Measurements from ENCODE around the gene TSSK2.
"Not testable (repeated sequence)": the region's sequence is repeated elsewhere in the genome, so short reads cannot be mapped to it uniquely, and the experiment has no call there.

The TSSK2 gene

GRCh38 chr22:19152942-19153883 lies 22.1 kb downstream of the TSSK2 start:
- Histone ChIP-seq H3K36me3 (ENCODE audit: control insufficient read depth in 4 of 4, insufficient read depth in 4 of 4, low read length in 3 of 4) (no peaks in the 10 kb centered on the region), H3K27me3 (replicated peaks in 2 of 5; ENCODE audit: control insufficient read depth in 4 of 5, insufficient read depth in 5 of 5, low read length in 4 of 5) (peaks cover 0 to 60% (median 31%) of the 10 kb centered on the region in 5 experiments), H3K4me1 (ENCODE audit: control extremely low read depth in 1 of 4, control insufficient read depth in 4 of 4, insufficient read depth in 4 of 4, low read length in 3 of 4) (peaks cover 0 to 14% (median 6%) of the 10 kb centered on the region in 4 experiments), H3K9me3 (ENCODE audit: control extremely low read depth in 1 of 5, control insufficient read depth in 4 of 5, insufficient read depth in 2 of 5, low read depth in 1 of 5, low read length in 4 of 5) (peaks cover 0 to 15% (median 2%) of the 10 kb centered on the region in 5 experiments), H3K27ac (ENCODE audit: insufficient read depth in 1 of 2, low read depth in 1 of 2, low read length in 2 of 2, poor library complexity in 1 of 2, severe bottlenecking in 2 of 2) (no peak overlapping the region), H3K4me3 (ENCODE audit: control insufficient read depth in 1 of 7, extremely low read depth in 1 of 7, insufficient read depth in 4 of 7, low read depth in 2 of 7, low read length in 6 of 7) (no peak overlapping the region)
- CTCF ChIA-PET = interaction anchor here (1.1 kb wide), 1 partner anchor 14 kb away, joined by 3 read pairs; no protein-coding TSS in a partner anchor
- POLR2A ChIA-PET = interaction anchor here (0.6 kb wide), 1 partner anchor 90 kb away, joined by 4 read pairs; no protein-coding TSS in a partner anchor
- 53% methylated on average over 5 of the region's 11 CpGs for WGBS (ENCODE audit: insufficient coverage)
- DNase-seq = peak in 1 of 3 donors; percentile 34

DNA sequence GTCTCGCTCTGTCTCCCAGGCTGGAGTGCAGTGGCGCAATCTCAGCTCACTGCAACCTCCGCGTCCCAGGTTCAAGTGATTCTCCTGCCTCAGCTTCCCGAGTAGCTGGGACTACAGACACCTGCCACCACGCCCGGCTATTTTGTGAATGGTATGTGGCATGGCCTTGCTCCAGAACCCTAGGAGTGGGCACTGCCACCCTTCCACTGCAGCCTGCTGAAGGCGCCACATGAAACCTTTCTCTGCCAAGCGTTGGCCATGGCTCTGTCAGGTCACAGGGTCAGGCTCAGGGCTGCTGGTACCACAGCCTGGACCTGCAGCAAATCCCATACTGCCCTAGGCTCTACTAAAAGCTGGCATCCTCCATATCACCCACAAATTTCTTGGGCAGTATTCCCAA lies 25.0 kb downstream of the TSSK2 start:
- H3K4me1 ChIP-seq (ENCODE audit: control extremely low read depth in 1 of 4, control insufficient read depth in 4 of 4, insufficient read depth in 4 of 4, low read length in 3 of 4); H3K27ac ChIP-seq (ENCODE audit: insufficient read depth in 1 of 2, low read depth in 1 of 2, low read length in 2 of 2, poor library complexity in 1 of 2, severe bottlenecking in 2 of 2); POLR2A ChIA-PET; H3K4me3 ChIP-seq (ENCODE audit: control insufficient read depth in 1 of 7, extremely low read depth in 1 of 7, insufficient read depth in 4 of 7, low read depth in 2 of 7, low read length in 6 of 7); DNase-seq; H3K36me3 ChIP-seq (ENCODE audit: control insufficient read depth in 4 of 4, insufficient read depth in 4 of 4, low read length in 3 of 4): not testable (repeated sequence)
- peaks cover 0 to 15% (median 2%) of the 10 kb centered on the region in 5 experiments for H3K9me3 ChIP-seq (ENCODE audit: control extremely low read depth in 1 of 5, control insufficient read depth in 4 of 5, insufficient read depth in 2 of 5, low read depth in 1 of 5, low read length in 4 of 5)
- H3K27me3 ChIP-seq (replicated peaks in 2 of 5; ENCODE audit: control insufficient read depth in 4 of 5, insufficient read depth in 5 of 5, low read length in 4 of 5) = peaks cover 0 to 35% (median 18%) of the 10 kb centered on the region in 5 experiments
- CTCF ChIA-PET = interaction anchor here (2.0 kb wide), 1 partner anchor 12 kb away, joined by 7 read pairs; the partner anchor contains the start of gene ESS2
- 92% methylated on average over 6 of the region's 9 CpGs for WGBS (ENCODE audit: insufficient coverage)

- H3K36me3 ChIP-seq (ENCODE audit: control insufficient read depth in 4 of 4, insufficient read depth in 4 of 4, low read length in 3 of 4); POLR2A ChIA-PET; DNase-seq; H3K27ac ChIP-seq (ENCODE audit: insufficient read depth in 1 of 2, low read depth in 1 of 2, low read length in 2 of 2, poor library complexity in 1 of 2, severe bottlenecking in 2 of 2); H3K4me1 ChIP-seq (ENCODE audit: control extremely low read depth in 1 of 4, control insufficient read depth in 4 of 4, insufficient read depth in 4 of 4, low read length in 3 of 4); H3K9me3 ChIP-seq (ENCODE audit: control extremely low read depth in 1 of 5, control insufficient read depth in 4 of 5, insufficient read depth in 2 of 5, low read depth in 1 of 5, low read length in 4 of 5); H3K4me3 ChIP-seq (ENCODE audit: control insufficient read depth in 1 of 7, extremely low read depth in 1 of 7, insufficient read depth in 4 of 7, low read depth in 2 of 7, low read length in 6 of 7): not testable (repeated sequence)
- 90% methylated on average over 5 of the region's 11 CpGs for WGBS (ENCODE audit: insufficient coverage)
- CTCF ChIA-PET = interaction anchor here (1.1 kb wide), 2 partner anchors 9 to 10 kb away, joined by 3 read pairs; no protein-coding TSS in a partner anchor
- peaks cover 0 to 13% (median 6%) of the 10 kb centered on the region in 5 experiments for H3K27me3 ChIP-seq (replicated peaks in 2 of 5; ENCODE audit: control insufficient read depth in 4 of 5, insufficient read depth in 5 of 5, low read length in 4 of 5)
These were observed 27.5 kb downstream of the TSSK2 start for GRCh38 chr22:19158649-19159048.

- POLR2A ChIA-PET = no interaction called here
- CTCF ChIA-PET = no interaction called here
- no peaks in the 10 kb centered on the region for H3K9me3 ChIP-seq (ENCODE audit: control extremely low read depth in 1 of 5, control insufficient read depth in 4 of 5, insufficient read depth in 2 of 5, low read depth in 1 of 5, low read length in 4 of 5)
These were observed 33.3 kb downstream of the TSSK2 start for GRCh38 chr22:19164425-19164824.

DNA sequence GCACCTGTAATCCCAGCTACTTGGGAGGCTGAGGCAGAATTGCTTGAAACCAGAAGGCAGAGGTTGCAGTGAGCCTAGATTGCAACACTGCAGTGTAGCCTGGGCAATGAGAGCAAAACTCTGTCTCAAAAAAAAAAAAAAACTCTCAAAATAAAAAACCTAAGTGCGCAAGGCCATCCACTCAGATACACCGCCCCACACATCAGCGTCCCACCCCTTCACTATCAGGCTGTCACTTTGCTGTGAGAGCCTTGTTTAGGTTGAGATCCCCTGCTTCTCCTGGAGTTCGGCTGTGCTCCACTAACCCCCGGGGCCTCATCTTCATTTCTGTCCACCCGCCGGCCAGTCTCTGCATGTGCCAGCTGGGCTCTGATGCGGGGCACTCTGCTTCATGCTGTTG lies 35.3 kb downstream of the TSSK2 start:
- no peaks in the 10 kb centered on the region for H3K36me3 ChIP-seq (ENCODE audit: control insufficient read depth in 4 of 4, insufficient read depth in 4 of 4, low read length in 3 of 4)
- H3K4me3 ChIP-seq (ENCODE audit: control insufficient read depth in 1 of 7, extremely low read depth in 1 of 7, insufficient read depth in 4 of 7, low read depth in 2 of 7, low read length in 6 of 7) = no peak overlapping the region
- H3K27ac ChIP-seq (ENCODE audit: insufficient read depth in 1 of 2, low read depth in 1 of 2, low read length in 2 of 2, poor library complexity in 1 of 2, severe bottlenecking in 2 of 2) = no peak overlapping the region
- no peak for DNase-seq
- peaks cover 0 to 54% (median 29%) of the 10 kb centered on the region in 5 experiments for H3K27me3 ChIP-seq (replicated peaks in 2 of 5; ENCODE audit: control insufficient read depth in 4 of 5, insufficient read depth in 5 of 5, low read length in 4 of 5)
- ChIA-PET POLR2A (no interaction called here), CTCF (no interaction called here)
- H3K4me1 ChIP-seq (ENCODE audit: control extremely low read depth in 1 of 4, control insufficient read depth in 4 of 4, insufficient read depth in 4 of 4, low read length in 3 of 4) = peaks cover 0 to 16% (median 13%) of the 10 kb centered on the region in 4 experiments
- no peaks in the 10 kb centered on the region for H3K9me3 ChIP-seq (ENCODE audit: control extremely low read depth in 1 of 5, control insufficient read depth in 4 of 5, insufficient read depth in 2 of 5, low read depth in 1 of 5, low read length in 4 of 5)
- WGBS (ENCODE audit: insufficient coverage) = 87% methylated on average over 8 of the region's 8 CpGs

More at GRCh38 chr22:19164425-19164824, 33.3 kb downstream of the TSSK2 start:
- no peak for DNase-seq
- H3K27me3 ChIP-seq (replicated peaks in 2 of 5; ENCODE audit: control insufficient read depth in 4 of 5, insufficient read depth in 5 of 5, low read length in 4 of 5) = peaks cover 0 to 36% (median 17%) of the 10 kb centered on the region in 5 experiments
- 96% methylated on average over 3 of the region's 6 CpGs for WGBS (ENCODE audit: insufficient coverage)
- peaks cover 0 to 3% (median 1%) of the 10 kb centered on the region in 4 experiments for H3K4me1 ChIP-seq (ENCODE audit: control extremely low read depth in 1 of 4, control insufficient read depth in 4 of 4, insufficient read depth in 4 of 4, low read length in 3 of 4)
- no peak overlapping the region for H3K27ac ChIP-seq (ENCODE audit: insufficient read depth in 1 of 2, low read depth in 1 of 2, low read length in 2 of 2, poor library complexity in 1 of 2, severe bottlenecking in 2 of 2)
- no peaks in the 10 kb centered on the region for H3K36me3 ChIP-seq (ENCODE audit: control insufficient read depth in 4 of 4, insufficient read depth in 4 of 4, low read length in 3 of 4)
- no peak overlapping the region for H3K4me3 ChIP-seq (ENCODE audit: control insufficient read depth in 1 of 7, extremely low read depth in 1 of 7, insufficient read depth in 4 of 7, low read depth in 2 of 7, low read length in 6 of 7)

DNA sequence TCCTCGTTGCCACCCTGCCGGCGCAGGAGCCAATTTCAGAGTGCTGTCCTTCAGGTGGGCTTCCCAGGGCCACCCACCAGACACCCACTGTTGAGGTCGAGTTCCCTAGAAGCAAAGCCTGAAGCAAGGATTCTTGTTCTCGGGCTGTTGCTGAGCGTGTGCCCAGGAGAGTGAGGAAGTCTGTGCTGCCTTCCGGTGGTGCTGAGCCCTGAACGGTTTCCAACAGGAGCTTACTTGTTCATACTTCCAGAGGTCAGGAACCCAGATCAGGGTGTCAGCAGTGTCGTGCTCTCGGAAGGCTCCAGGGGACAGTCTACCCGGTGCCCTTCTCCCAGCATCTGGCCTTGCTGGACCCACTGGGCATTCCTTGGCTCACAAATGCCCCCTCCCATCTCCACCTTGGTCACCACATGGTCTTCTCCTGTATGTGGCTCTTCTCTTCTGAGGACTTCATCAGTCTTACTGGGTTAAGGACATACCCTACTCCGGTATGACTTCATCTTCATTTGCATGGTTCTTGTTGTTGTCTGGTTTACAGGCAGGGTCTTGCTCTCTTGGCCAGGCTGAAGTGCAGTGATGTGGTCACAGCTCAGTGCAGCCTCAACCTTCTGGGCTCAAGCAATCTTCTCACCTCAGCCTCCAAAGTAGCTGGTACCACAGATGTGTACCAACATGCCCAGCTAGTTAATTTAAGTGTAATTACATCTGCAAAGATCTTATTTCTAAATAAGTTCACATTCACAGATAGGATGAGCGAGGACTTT lies 36.2 kb downstream of the TSSK2 start:
- Histone ChIP-seq H3K4me3 (ENCODE audit: control insufficient read depth in 1 of 7, extremely low read depth in 1 of 7, insufficient read depth in 4 of 7, low read depth in 2 of 7, low read length in 6 of 7) (no peak overlapping the region), H3K27me3 (replicated peaks in 2 of 5; ENCODE audit: control insufficient read depth in 4 of 5, insufficient read depth in 5 of 5, low read length in 4 of 5) (peaks cover 0 to 54% (median 29%) of the 10 kb centered on the region in 5 experiments), H3K9me3 (ENCODE audit: control extremely low read depth in 1 of 5, control insufficient read depth in 4 of 5, insufficient read depth in 2 of 5, low read depth in 1 of 5, low read length in 4 of 5) (no peaks in the 10 kb centered on the region), H3K27ac (ENCODE audit: insufficient read depth in 1 of 2, low read depth in 1 of 2, low read length in 2 of 2, poor library complexity in 1 of 2, severe bottlenecking in 2 of 2) (no peak overlapping the region), H3K4me1 (ENCODE audit: control extremely low read depth in 1 of 4, control insufficient read depth in 4 of 4, insufficient read depth in 4 of 4, low read length in 3 of 4) (peaks cover 0 to 19% (median 17%) of the 10 kb centered on the region in 4 experiments), H3K36me3 (ENCODE audit: control insufficient read depth in 4 of 4, insufficient read depth in 4 of 4, low read length in 3 of 4) (no peaks in the 10 kb centered on the region)
- ChIA-PET CTCF (interaction anchor here (1.0 to 1.6 kb wide), 2 partner anchors 12 to 15 kb away, joined by 3 to 5 read pairs; partner anchors contain the start of gene SLC25A1), POLR2A (no interaction called here)
- no peak for DNase-seq
- 84% methylated on average over 12 of the region's 13 CpGs for WGBS (ENCODE audit: insufficient coverage)
